ENCODE data around the gene LYAR. TPM values are rescaled to one million over a fixed set of nuclear protein-coding genes. Genes with fewer than 3 reads are reported as not detected.

The LYAR gene
- total and polyA plus RNA-seq, 2 donors (not counting 3 experiments of a cell fraction or from before 2014, with no cell fraction given) = 4.2 to 24.6 TPM

DNA sequence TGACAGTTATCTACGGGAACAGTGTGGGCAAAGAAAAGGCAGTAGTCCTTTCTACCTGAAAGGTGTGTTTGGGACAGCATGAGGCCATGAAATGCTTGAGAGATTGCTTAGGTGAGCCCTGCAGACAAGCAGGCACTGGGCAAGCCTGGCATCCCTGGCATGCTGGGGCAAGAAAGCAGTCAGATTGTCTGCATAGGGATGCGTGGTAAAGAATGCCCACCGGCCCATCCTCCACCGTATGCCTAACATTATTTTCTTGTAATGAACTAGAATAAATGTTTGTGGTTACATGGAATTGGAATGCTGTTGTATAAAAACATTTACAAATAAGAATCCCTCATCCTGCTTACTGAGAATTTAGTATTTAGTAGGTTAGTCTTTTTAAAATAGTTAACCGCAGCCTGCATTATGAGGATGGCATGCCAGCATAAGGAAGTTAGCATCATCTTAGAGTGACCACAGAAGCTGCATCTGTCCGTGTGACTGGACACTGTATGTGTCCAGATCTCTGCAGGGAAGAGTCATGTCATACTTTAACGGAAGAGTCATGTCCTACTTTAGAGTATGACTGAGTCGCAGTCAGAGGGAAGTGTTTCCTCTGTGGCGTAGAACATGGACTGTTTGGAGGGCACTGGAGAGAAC is 19.0 kb upstream of the LYAR start:
- Histone ChIP-seq H3K9ac (replicated peaks; ENCODE audit: extremely low read depth, insufficient read depth, low read length) (no peak overlapping the region), H3K4me3 (replicated peaks in 1 of 3; ENCODE audit: insufficient read depth in 1 of 3, low read depth in 1 of 3, low read length in 3 of 3) (no peak overlapping the region), H3K79me2 (ENCODE audit: control insufficient read depth, insufficient read depth, low read length) (no peaks in the 10 kb centered on the region), H2AFZ (ENCODE audit: low read depth, low read length) (no peak overlapping the region), H3K27ac (ENCODE audit: insufficient read depth, low read depth, low read length) (no peak overlapping the region), H3K9me1 (replicated peaks; ENCODE audit: control insufficient read depth, extremely low read depth, insufficient read depth, low read length) (no peaks in the 10 kb centered on the region), H3K36me3 (ENCODE audit: control insufficient read depth in 2 of 2, extremely low read depth in 1 of 2, insufficient read depth in 2 of 2, low read length in 2 of 2) (peaks cover 0 to 22% of the 10 kb centered on the region in 2 experiments), H3K9me3 (replicated peaks; ENCODE audit: control insufficient read depth, insufficient read depth, low read length) (no peaks in the 10 kb centered on the region), H3K27me3 (ENCODE audit: control insufficient read depth in 2 of 2, insufficient read depth in 2 of 2, low read length in 2 of 2) (no peaks in the 10 kb centered on the region), H3K4me2 (ENCODE audit: insufficient read depth, low read length) (no peak overlapping the region), H4K20me1 (replicated peaks; ENCODE audit: control insufficient read depth, extremely low read depth, insufficient read depth, low read length) (no peaks in the 10 kb centered on the region), H3K4me1 (ENCODE audit: control insufficient read depth, extremely low read depth, insufficient read depth, low read length) (no peaks in the 10 kb centered on the region)
- dilution Hi-C loops (cut with MboI; ENCODE audit: extremely low pct_ligation_motif_present, low sequenced_read_pairs) (no loop called here), intact Hi-C loops (cut with micrococcal nuclease) (no loop called here)
- TF ChIP-seq JUN (IDR thresholded peaks at IDR 0.05; ENCODE audit: borderline replicate concordance, insufficient read depth, insufficient read length, low read depth) (no peak), MYC (IDR thresholded peaks at IDR 0.05; ENCODE audit: low read depth, low read length) (no peak), GATA2 (IDR thresholded peaks at IDR 0.05; ENCODE audit: insufficient read depth, insufficient read length, low read depth, low read length) (no peak), FOS (IDR thresholded peaks at IDR 0.05; ENCODE audit: borderline replicate concordance, insufficient read depth, low read length) (no peak), POLR2AphosphoS5 (IDR thresholded peaks at IDR 0.05; ENCODE audit: insufficient read depth, low read depth, low read length) (no peak), EZH2 (IDR thresholded peaks at IDR 0.05; ENCODE audit: borderline replicate concordance, low read depth, low read length, severe bottlenecking) (no peak), POLR2A (IDR thresholded peaks at IDR 0.05; ENCODE audit: low read depth, low read length) (no peak)
- TF ChIP-seq, protein P1, sequence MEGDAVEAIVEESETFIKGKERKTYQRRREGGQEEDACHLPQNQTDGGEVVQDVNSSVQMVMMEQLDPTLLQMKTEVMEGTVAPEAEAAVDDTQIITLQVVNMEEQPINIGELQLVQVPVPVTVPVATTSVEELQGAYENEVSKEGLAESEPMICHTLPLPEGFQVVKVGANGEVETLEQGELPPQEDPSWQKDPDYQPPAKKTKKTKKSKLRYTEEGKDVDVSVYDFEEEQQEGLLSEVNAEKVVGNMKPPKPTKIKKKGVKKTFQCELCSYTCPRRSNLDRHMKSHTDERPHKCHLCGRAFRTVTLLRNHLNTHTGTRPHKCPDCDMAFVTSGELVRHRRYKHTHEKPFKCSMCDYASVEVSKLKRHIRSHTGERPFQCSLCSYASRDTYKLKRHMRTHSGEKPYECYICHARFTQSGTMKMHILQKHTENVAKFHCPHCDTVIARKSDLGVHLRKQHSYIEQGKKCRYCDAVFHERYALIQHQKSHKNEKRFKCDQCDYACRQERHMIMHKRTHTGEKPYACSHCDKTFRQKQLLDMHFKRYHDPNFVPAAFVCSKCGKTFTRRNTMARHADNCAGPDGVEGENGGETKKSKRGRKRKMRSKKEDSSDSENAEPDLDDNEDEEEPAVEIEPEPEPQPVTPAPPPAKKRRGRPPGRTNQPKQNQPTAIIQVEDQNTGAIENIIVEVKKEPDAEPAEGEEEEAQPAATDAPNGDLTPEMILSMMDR (IDR thresholded peaks at IDR 0.05; ENCODE audit: extremely low read depth in 1 of 2, insufficient read depth in 1 of 2, low read depth in 1 of 2, low read length in 2 of 2) = no peak
- TF ChIP-seq, protein P2, sequence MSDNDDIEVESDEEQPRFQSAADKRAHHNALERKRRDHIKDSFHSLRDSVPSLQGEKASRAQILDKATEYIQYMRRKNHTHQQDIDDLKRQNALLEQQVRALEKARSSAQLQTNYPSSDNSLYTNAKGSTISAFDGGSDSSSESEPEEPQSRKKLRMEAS (IDR thresholded peaks at IDR 0.05; ENCODE audit: insufficient read depth, insufficient read length) = no peak
- ChIA-PET POLR2A (no interaction called here), CTCF (no interaction called here)
- no peak for DNase-seq (ENCODE audit: low read depth, low spot score)
- no TSS peak for BruUV-seq (replicated peaks)
- no peak for FAIRE-seq
